WTC11 (cell line): ENCODE data around the gene TRRAP. TPM values are rescaled to one million over a fixed set of nuclear protein-coding genes. Genes with fewer than 3 reads are reported as not detected.

Source experiments
- ATAC-seq: fragments of 200-7000 bp; cut with Tn5 transposase; 2 replicates; pipeline ENCODE4 v1.10.0; 2021; ENCODE audit warnings: mild to moderate bottlenecking, moderate library complexity
- CTCF ChIA-PET: fragments of 300-600 bp; sonication (Branson Sonifier 250); formaldehyde crosslinking; loops from one replicate; lab custom pipeline; 2021; ENCODE audit warnings: antibody characterized with exemption; lab: Charles Lee
- POLR2A ChIA-PET: fragments of 350-600 bp; sonication (Branson Sonifier 250); formaldehyde crosslinking; loops from one replicate; lab custom pipeline; 2021; ENCODE audit warnings: antibody characterized with exemption; lab: Charles Lee
- DNase-seq: peaks from one replicate; pipeline ENCODE4 v3.0.0; 2021; ENCODE audit warnings: low spot score
- H3K27ac Mint-ChIP-seq: 2 replicates; pipeline ENCODE4 v1.8.0; 2021; ENCODE audit warnings: mixed read lengths
- H3K27me3 Mint-ChIP-seq: 2 replicates; pipeline ENCODE4 v1.8.0; 2021; ENCODE audit warnings: low read depth, mild to moderate bottlenecking, moderate library complexity, mixed read lengths
- H3K36me3 Mint-ChIP-seq: 2 replicates; pipeline ENCODE4 v1.8.0; 2021; ENCODE audit warnings: mixed read lengths
- H3K4me1 Mint-ChIP-seq: 2 replicates; pipeline ENCODE4 v1.8.0; 2022; ENCODE audit warnings: mixed read lengths
- H3K4me3 Mint-ChIP-seq: 2 replicates; pipeline ENCODE4 v1.8.0; 2021; ENCODE audit warnings: mild to moderate bottlenecking, moderate library complexity, mixed read lengths
- H3K9me3 Mint-ChIP-seq: 2 replicates; pipeline ENCODE4 v1.8.0; 2021; ENCODE audit warnings: mixed read lengths
- EMX1 ChIP-seq: fragments of 250-450 bp; sonication (Bioruptor Pico); IDR thresholded peaks from 2 replicates; pipeline ENCODE4 v1.8.0; 2021; ENCODE audit warnings: mild to moderate bottlenecking
- FOXP1 ChIP-seq: sonication (generic); formaldehyde crosslinking; IDR thresholded peaks from 2 replicates; pipeline ENCODE4 v1.8.0; 2022; ENCODE audit warnings: missing genetic modification reagents, mild to moderate bottlenecking, moderate library complexity, borderline replicate concordance
- JAZF1 ChIP-seq: fragments of 250-450 bp; sonication (Bioruptor Pico); IDR thresholded peaks from 2 replicates; pipeline ENCODE4 v1.9.0; 2021; ENCODE audit warnings: moderate library complexity, mild to moderate bottlenecking, inconsistent platforms
- NR1H2 ChIP-seq: sonication (generic); formaldehyde crosslinking; IDR thresholded peaks from 2 replicates; pipeline ENCODE4 v1.9.0; 2021; ENCODE audit warnings: mild to moderate bottlenecking, moderate library complexity, missing genetic modification reagents
- NR3C1 ChIP-seq: sonication (generic); formaldehyde crosslinking; conservative IDR thresholded peaks from 2 replicates; pipeline ENCODE4 v1.8.1; 2023; ENCODE audit warnings: low read depth, mild to moderate bottlenecking, missing genetic modification reagents
- RORB ChIP-seq: fragments of 250-450 bp; sonication (Bioruptor Pico); IDR thresholded peaks from 2 replicates; pipeline ENCODE4 v1.9.0; 2021; ENCODE audit warnings: mild to moderate bottlenecking
- SMAD3 ChIP-seq: sonication (generic); formaldehyde crosslinking; IDR thresholded peaks from 2 replicates; pipeline ENCODE4 v1.8.0; 2022; ENCODE audit warnings: missing genetic modification reagents, mild to moderate bottlenecking, borderline replicate concordance
- TCF7 ChIP-seq: sonication (generic); formaldehyde crosslinking; IDR thresholded peaks from 2 replicates; pipeline ENCODE4 v1.8.0; 2022; ENCODE audit warnings: mild to moderate bottlenecking, low read depth, missing genetic modification reagents, moderate library complexity
- ZNF121 ChIP-seq: sonication (generic); formaldehyde crosslinking; IDR thresholded peaks from 2 replicates; pipeline ENCODE4 v1.8.0; 2023; ENCODE audit warnings: missing genetic modification reagents
- ZNF317 ChIP-seq: sonication (generic); formaldehyde crosslinking; IDR thresholded peaks from 2 replicates; pipeline ENCODE4 v1.8.1; 2023; ENCODE audit warnings: low read depth, mild to moderate bottlenecking, moderate library complexity, missing genetic modification reagents, borderline replicate concordance
- ZNF416 ChIP-seq: fragments of 250-450 bp; sonication (Bioruptor Pico); IDR thresholded peaks from 2 replicates; pipeline ENCODE4 v1.9.0; 2021; ENCODE audit warnings: mild to moderate bottlenecking, inconsistent platforms
- total RNA-seq: library from RNA; stranded (reverse); gene quantifications from 3 replicates; pipeline ENCODE4 v1.2.3, GENCODE V29; 2021
- TF ChIP-seq, protein P1 (sequence below): sonication (generic); formaldehyde crosslinking; IDR thresholded peaks from 2 replicates; pipeline ENCODE4 v1.8.1; 2022; ENCODE audit warnings: low read depth, mild to moderate bottlenecking, moderate library complexity, missing genetic modification reagents, borderline replicate concordance
- TF ChIP-seq, protein P2 (sequence below): sonication (generic); formaldehyde crosslinking; IDR thresholded peaks from 2 replicates; pipeline ENCODE4 v1.8.1; 2022; ENCODE audit warnings: low read depth, missing genetic modification reagents, borderline replicate concordance
- TF ChIP-seq, protein P3 (sequence below): sonication (generic); formaldehyde crosslinking; conservative IDR thresholded peaks from 2 replicates; pipeline ENCODE4 v1.8.1; 2023; ENCODE audit warnings: mild to moderate bottlenecking, low read depth, missing genetic modification reagents, moderate library complexity
- TF ChIP-seq, protein P4 (sequence below): sonication (generic); formaldehyde crosslinking; IDR thresholded peaks from 2 replicates; pipeline ENCODE4 v1.8.1; 2023; ENCODE audit warnings: mild to moderate bottlenecking, missing genetic modification reagents, moderate library complexity
- TF ChIP-seq, protein P5 (sequence below): fragments of 250-450 bp; sonication (Bioruptor Pico); IDR thresholded peaks from 2 replicates; pipeline ENCODE4 v1.9.0; 2021; ENCODE audit warnings: mild to moderate bottlenecking, borderline replicate concordance
- TF ChIP-seq, protein P6 (sequence below): sonication (generic); formaldehyde crosslinking; IDR thresholded peaks from 2 replicates; pipeline ENCODE4 v1.8.0; 2022; ENCODE audit warnings: mild to moderate bottlenecking, missing genetic modification reagents
- TF ChIP-seq, protein P7 (sequence below): fragments of 250-450 bp; sonication (Bioruptor Pico); IDR thresholded peaks from 2 replicates; pipeline ENCODE4 v1.9.0; 2021; ENCODE audit warnings: mild to moderate bottlenecking

Gene TRRAP
- total RNA-seq, 1 experiment from 2014 or later, result 46.5 TPM

DNA sequence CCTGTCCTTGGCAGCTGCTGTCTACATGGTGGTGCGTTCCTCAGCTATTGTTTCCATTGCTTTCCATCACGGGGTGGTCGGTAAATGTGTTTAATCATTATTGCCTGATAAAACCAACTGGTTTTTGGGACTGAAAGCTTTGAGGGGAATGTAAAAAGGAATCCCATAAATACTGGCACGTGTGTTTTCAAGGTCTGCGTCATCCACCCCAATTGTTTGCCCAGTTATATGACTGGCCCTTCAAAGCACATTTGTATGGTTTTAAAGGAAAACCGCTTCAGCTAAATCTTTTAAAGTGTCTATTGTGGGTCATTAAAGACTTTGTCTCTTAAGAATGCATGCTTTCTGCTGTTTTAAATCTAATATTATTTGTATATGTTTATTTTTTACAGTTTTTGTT lies 65.0 kb downstream of the TRRAP start:
- Mint-ChIP-seq H3K4me3 (no peak overlapping the region), H3K9me3 (no peaks in the 10 kb centered on the region), H3K4me1 (no peaks in the 10 kb centered on the region), H3K27me3 (no peaks in the 10 kb centered on the region), H3K27ac (no peak overlapping the region), H3K36me3 (peaks cover 51% of the 10 kb centered on the region)
- TF ChIP-seq, protein P1, sequence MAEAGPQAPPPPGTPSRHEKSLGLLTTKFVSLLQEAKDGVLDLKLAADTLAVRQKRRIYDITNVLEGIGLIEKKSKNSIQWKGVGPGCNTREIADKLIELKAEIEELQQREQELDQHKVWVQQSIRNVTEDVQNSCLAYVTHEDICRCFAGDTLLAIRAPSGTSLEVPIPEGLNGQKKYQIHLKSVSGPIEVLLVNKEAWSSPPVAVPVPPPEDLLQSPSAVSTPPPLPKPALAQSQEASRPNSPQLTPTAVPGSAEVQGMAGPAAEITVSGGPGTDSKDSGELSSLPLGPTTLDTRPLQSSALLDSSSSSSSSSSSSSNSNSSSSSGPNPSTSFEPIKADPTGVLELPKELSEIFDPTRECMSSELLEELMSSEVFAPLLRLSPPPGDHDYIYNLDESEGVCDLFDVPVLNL (CRISPR knock-in tag), result no peak
- TF ChIP-seq SMAD3 (CRISPR knock-in tag), result no peak
- TF ChIP-seq ZNF317 (CRISPR knock-in tag), result no peak
- no peak for TF ChIP-seq NR1H2 (CRISPR knock-in tag)
- TF ChIP-seq, protein P2, sequence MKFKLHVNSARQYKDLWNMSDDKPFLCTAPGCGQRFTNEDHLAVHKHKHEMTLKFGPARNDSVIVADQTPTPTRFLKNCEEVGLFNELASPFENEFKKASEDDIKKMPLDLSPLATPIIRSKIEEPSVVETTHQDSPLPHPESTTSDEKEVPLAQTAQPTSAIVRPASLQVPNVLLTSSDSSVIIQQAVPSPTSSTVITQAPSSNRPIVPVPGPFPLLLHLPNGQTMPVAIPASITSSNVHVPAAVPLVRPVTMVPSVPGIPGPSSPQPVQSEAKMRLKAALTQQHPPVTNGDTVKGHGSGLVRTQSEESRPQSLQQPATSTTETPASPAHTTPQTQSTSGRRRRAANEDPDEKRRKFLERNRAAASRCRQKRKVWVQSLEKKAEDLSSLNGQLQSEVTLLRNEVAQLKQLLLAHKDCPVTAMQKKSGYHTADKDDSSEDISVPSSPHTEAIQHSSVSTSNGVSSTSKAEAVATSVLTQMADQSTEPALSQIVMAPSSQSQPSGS (CRISPR knock-in tag), result no peak
- TF ChIP-seq, protein P3, sequence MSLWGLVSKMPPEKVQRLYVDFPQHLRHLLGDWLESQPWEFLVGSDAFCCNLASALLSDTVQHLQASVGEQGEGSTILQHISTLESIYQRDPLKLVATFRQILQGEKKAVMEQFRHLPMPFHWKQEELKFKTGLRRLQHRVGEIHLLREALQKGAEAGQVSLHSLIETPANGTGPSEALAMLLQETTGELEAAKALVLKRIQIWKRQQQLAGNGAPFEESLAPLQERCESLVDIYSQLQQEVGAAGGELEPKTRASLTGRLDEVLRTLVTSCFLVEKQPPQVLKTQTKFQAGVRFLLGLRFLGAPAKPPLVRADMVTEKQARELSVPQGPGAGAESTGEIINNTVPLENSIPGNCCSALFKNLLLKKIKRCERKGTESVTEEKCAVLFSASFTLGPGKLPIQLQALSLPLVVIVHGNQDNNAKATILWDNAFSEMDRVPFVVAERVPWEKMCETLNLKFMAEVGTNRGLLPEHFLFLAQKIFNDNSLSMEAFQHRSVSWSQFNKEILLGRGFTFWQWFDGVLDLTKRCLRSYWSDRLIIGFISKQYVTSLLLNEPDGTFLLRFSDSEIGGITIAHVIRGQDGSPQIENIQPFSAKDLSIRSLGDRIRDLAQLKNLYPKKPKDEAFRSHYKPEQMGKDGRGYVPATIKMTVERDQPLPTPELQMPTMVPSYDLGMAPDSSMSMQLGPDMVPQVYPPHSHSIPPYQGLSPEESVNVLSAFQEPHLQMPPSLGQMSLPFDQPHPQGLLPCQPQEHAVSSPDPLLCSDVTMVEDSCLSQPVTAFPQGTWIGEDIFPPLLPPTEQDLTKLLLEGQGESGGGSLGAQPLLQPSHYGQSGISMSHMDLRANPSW (CRISPR knock-in tag), result no peak
- no peak for TF ChIP-seq EMX1 (CRISPR knock-in tag)
- TF ChIP-seq, protein P4, sequence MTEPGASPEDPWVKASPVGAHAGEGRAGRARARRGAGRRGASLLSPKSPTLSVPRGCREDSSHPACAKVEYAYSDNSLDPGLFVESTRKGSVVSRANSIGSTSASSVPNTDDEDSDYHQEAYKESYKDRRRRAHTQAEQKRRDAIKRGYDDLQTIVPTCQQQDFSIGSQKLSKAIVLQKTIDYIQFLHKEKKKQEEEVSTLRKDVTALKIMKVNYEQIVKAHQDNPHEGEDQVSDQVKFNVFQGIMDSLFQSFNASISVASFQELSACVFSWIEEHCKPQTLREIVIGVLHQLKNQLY (CRISPR knock-in tag), result no peak
- no peak for TF ChIP-seq ZNF121 (CRISPR knock-in tag)
- TF ChIP-seq, protein P5, sequence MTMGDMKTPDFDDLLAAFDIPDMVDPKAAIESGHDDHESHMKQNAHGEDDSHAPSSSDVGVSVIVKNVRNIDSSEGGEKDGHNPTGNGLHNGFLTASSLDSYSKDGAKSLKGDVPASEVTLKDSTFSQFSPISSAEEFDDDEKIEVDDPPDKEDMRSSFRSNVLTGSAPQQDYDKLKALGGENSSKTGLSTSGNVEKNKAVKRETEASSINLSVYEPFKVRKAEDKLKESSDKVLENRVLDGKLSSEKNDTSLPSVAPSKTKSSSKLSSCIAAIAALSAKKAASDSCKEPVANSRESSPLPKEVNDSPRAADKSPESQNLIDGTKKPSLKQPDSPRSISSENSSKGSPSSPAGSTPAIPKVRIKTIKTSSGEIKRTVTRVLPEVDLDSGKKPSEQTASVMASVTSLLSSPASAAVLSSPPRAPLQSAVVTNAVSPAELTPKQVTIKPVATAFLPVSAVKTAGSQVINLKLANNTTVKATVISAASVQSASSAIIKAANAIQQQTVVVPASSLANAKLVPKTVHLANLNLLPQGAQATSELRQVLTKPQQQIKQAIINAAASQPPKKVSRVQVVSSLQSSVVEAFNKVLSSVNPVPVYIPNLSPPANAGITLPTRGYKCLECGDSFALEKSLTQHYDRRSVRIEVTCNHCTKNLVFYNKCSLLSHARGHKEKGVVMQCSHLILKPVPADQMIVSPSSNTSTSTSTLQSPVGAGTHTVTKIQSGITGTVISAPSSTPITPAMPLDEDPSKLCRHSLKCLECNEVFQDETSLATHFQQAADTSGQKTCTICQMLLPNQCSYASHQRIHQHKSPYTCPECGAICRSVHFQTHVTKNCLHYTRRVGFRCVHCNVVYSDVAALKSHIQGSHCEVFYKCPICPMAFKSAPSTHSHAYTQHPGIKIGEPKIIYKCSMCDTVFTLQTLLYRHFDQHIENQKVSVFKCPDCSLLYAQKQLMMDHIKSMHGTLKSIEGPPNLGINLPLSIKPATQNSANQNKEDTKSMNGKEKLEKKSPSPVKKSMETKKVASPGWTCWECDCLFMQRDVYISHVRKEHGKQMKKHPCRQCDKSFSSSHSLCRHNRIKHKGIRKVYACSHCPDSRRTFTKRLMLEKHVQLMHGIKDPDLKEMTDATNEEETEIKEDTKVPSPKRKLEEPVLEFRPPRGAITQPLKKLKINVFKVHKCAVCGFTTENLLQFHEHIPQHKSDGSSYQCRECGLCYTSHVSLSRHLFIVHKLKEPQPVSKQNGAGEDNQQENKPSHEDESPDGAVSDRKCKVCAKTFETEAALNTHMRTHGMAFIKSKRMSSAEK (CRISPR knock-in tag), result no peak
- TF ChIP-seq, protein P6, sequence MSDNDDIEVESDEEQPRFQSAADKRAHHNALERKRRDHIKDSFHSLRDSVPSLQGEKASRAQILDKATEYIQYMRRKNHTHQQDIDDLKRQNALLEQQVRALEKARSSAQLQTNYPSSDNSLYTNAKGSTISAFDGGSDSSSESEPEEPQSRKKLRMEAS (CRISPR knock-in tag), result no peak
- TF ChIP-seq RORB (CRISPR knock-in tag), result no peak
- no peak for TF ChIP-seq JAZF1 (CRISPR knock-in tag)
- CTCF ChIA-PET, result no interaction called here
- ATAC-seq, result no peak
- POLR2A ChIA-PET, result no interaction called here
- DNase-seq, result no peak

DNA sequence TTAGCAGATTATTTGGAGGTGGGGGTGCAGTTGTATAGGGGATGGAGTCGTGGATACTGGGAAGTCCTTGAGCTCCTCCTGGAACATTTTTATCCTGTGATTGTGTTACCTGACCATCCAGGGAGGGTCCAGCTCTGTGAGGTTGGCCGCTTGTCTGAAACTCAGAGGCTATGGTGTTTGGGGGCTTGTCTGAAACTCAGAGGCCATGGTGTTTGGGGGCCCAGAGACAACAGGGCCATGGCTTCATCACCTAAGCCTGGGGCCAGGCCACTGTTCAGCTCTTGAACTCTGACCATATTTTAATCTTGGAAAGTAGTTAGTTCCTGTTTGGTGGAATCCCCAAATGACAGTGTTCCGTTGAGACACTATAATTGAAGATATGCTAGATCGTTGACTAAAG lies 66.1 kb downstream of the TRRAP start:
- POLR2A ChIA-PET, result no interaction called here
- Mint-ChIP-seq H3K4me1 (no peaks in the 10 kb centered on the region), H3K36me3 (peaks cover 47% of the 10 kb centered on the region), H3K27ac (no peak overlapping the region), H3K9me3 (no peaks in the 10 kb centered on the region), H3K27me3 (no peaks in the 10 kb centered on the region), H3K4me3 (no peak overlapping the region)
- no peak for TF ChIP-seq ZNF416
- no peak for TF ChIP-seq NR3C1
- TF ChIP-seq ZNF121 (CRISPR knock-in tag), result no peak
- TF ChIP-seq, protein P7, sequence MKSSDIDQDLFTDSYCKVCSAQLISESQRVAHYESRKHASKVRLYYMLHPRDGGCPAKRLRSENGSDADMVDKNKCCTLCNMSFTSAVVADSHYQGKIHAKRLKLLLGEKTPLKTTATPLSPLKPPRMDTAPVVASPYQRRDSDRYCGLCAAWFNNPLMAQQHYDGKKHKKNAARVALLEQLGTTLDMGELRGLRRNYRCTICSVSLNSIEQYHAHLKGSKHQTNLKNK (CRISPR knock-in tag), result no peak
- no peak for TF ChIP-seq FOXP1 (CRISPR knock-in tag)
- TF ChIP-seq, protein P1 (CRISPR knock-in tag), result no peak
- no peak for TF ChIP-seq TCF7
- CTCF ChIA-PET, result no interaction called here
- DNase-seq (no peak), ATAC-seq (no peak)
